ENCODE data around the gene SAMD1. TPM values are rescaled to one million over a fixed set of nuclear protein-coding genes. Genes with fewer than 3 reads are reported as not detected.
A peak's percentile ranks its signal among the peaks of the same experiment; 100 is the strongest.

SAMD1 gene
- total and polyA plus RNA-seq, 2 of the 13 experiments (the other 11 are each of a cell fraction or from before 2014, with no cell fraction given): 17.5 to 45.0 TPM

GRCh38 chr19:14135985-14136508 is 45.5 kb upstream of the SAMD1 start (continued):
- no peak for TF ChIP-seq CENPBD1 (CRISPR knock-in tag; IDR thresholded peaks at IDR 0.05; ENCODE audit: borderline replicate concordance, low read depth)
- TF ChIP-seq ZSCAN21 (CRISPR knock-in tag; IDR thresholded peaks at IDR 0.05; ENCODE audit: borderline replicate concordance): no peak
- 0 out of 2 replicates have a peak, but pooled peaks have one; percentile 19 for TF ChIP-seq ZNF343 (CRISPR knock-in tag; IDR thresholded peaks at IDR 0.05)
- no peak for TF ChIP-seq TFDP2 (CRISPR knock-in tag; IDR thresholded peaks at IDR 0.05)
- no peak for TF ChIP-seq KLF16 (CRISPR knock-in tag; IDR thresholded peaks at IDR 0.05)
- 0 out of 2 replicates have a peak, but pooled peaks have one; percentile 71 for TF ChIP-seq DNMT1 (CRISPR knock-in tag; IDR thresholded peaks at IDR 0.05)
- peak; percentile 65 for TF ChIP-seq PHF8 (CRISPR knock-in tag; IDR thresholded peaks at IDR 0.05)
- TF ChIP-seq ZNF205 (CRISPR knock-in tag; IDR thresholded peaks at IDR 0.05): no peak
- peak; percentile 4 for TF ChIP-seq ASH2L (IDR thresholded peaks at IDR 0.05; ENCODE audit: insufficient read length, low read depth, low read length)
- no peak for TF ChIP-seq ZBTB37 (CRISPR knock-in tag; IDR thresholded peaks at IDR 0.05)
- TF ChIP-seq ZNF784 (CRISPR knock-in tag; IDR thresholded peaks at IDR 0.05; ENCODE audit: borderline replicate concordance): no peak
- no peak for TF ChIP-seq ATF4 (CRISPR knock-in tag; IDR thresholded peaks at IDR 0.05)
- 0 out of 2 replicates have a peak, but pooled peaks have one; percentile 10 for TF ChIP-seq NRL (CRISPR knock-in tag; IDR thresholded peaks at IDR 0.05; ENCODE audit: borderline replicate concordance)
- peak; percentile 18 for TF ChIP-seq AGO1 (IDR thresholded peaks at IDR 0.05; ENCODE audit: low read depth, low read length, poor library complexity, severe bottlenecking)
- TF ChIP-seq RBFOX2 (IDR thresholded peaks at IDR 0.05; ENCODE audit: low read depth, low read length): peak; percentile 86
- no peak for TF ChIP-seq REXO4 (CRISPR knock-in tag; IDR thresholded peaks at IDR 0.05; ENCODE audit: borderline replicate concordance)
- TF ChIP-seq ZNF563 (CRISPR knock-in tag; IDR thresholded peaks at IDR 0.05): no peak
- TF ChIP-seq HNF4A (CRISPR knock-in tag; IDR thresholded peaks at IDR 0.05): no peak
- TF ChIP-seq ZBTB7A (CRISPR knock-in tag; IDR thresholded peaks at IDR 0.05): peak; percentile 41; the same call in 1 of the 2 replicates
- peak; percentile 29; the same call in 1 of the 2 replicates for TF ChIP-seq ETV5 (CRISPR knock-in tag; IDR thresholded peaks at IDR 0.05; ENCODE audit: borderline replicate concordance)
- peak; percentile 42; the same call in 1 of the 2 replicates for TF ChIP-seq GZF1 (CRISPR knock-in tag; IDR thresholded peaks at IDR 0.05)
- 0 out of 2 replicates have a peak, but pooled peaks have one; percentile 1 for TF ChIP-seq SIX4 (CRISPR knock-in tag; IDR thresholded peaks at IDR 0.05)
- 0 out of 2 replicates have a peak, but pooled peaks have one; percentile 83 for TF ChIP-seq SRY (CRISPR knock-in tag; IDR thresholded peaks at IDR 0.05)
